ENCODE measurements around the gene RPP21. TPM values are rescaled to one million over a fixed set of nuclear protein-coding genes. Genes with fewer than 3 reads are reported as not detected.

The RPP21 gene
- total RNA-seq, 1 donor from 2014 or later, result 59.4 TPM

DNA sequence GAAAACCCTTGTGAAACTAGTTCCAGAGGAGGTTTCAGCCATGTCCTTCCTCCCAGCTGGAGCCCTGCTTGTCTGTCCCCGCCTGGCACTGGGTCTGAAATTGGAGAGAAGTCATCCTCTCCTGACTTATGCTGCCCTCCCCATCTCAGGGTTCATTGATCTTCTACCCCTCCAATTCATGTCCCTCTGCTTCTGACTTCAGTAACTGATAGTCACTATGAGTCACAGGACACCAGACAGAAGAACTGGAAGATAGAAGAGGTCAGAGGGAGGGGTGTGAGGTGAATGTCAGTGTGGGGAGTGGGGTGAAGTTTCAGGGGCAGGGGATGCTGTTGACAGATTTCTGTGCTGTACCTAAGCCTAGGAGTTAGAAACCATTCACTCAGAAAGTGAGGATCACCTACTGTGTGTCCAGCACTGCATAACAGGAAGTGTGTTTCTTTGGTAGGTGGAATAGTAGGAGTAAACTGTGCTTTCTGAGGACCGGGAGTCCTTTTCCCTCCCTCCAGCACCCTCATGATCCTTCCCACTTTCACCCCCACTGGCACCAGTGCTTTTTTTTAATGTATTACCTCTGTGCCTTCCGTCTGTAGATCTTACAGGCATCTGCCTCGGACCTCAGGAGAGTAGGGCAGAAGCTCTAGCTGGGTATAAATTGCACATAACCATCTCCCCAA lies 627 bp upstream of the RPP21 start:
- Mint-ChIP-seq H3K4me1 (ENCODE audit: low read depth) (peaks cover 6% of the 10 kb centered on the region), H3K27me3 (no peaks in the 10 kb centered on the region), H3K9me3 (ENCODE audit: low read depth) (no peaks in the 10 kb centered on the region), H3K27ac (no peak overlapping the region), H3K4me3 (ENCODE audit: low read depth) (peak overlapping the region; percentile 88), H3K36me3 (ENCODE audit: insufficient read depth) (peaks cover 11% of the 10 kb centered on the region)
- TF ChIP-seq, protein P1, sequence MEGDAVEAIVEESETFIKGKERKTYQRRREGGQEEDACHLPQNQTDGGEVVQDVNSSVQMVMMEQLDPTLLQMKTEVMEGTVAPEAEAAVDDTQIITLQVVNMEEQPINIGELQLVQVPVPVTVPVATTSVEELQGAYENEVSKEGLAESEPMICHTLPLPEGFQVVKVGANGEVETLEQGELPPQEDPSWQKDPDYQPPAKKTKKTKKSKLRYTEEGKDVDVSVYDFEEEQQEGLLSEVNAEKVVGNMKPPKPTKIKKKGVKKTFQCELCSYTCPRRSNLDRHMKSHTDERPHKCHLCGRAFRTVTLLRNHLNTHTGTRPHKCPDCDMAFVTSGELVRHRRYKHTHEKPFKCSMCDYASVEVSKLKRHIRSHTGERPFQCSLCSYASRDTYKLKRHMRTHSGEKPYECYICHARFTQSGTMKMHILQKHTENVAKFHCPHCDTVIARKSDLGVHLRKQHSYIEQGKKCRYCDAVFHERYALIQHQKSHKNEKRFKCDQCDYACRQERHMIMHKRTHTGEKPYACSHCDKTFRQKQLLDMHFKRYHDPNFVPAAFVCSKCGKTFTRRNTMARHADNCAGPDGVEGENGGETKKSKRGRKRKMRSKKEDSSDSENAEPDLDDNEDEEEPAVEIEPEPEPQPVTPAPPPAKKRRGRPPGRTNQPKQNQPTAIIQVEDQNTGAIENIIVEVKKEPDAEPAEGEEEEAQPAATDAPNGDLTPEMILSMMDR (IDR thresholded peaks at IDR 0.05; ENCODE audit: unreplicated experiment), result no peak
- DNase-seq (ENCODE audit: low spot score, unreplicated experiment), result no peak

DNA sequence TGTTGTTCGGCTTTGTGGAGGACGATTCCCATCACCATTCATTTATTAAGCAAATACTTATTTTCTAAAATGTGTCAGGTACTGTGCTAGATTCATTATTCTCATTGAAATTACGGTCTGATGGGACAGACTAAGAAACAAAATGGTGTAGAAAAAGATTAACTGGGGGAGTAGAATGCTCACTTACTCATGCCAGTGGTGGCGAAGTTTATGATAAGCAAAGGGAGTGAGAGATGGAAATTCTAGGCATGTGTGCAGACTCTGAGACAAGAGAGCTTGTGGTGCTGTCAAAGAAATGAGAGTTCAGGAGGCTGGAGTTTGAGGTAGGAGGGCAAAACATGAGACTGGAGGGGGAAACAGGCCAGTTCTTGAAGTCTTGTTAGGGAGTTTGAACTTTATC lies 896 bp downstream of the RPP21 start:
- Mint-ChIP-seq H3K27ac (peak overlapping the region; percentile 75), H3K4me1 (ENCODE audit: low read depth) (peaks cover 6% of the 10 kb centered on the region), H3K9me3 (ENCODE audit: low read depth) (no peaks in the 10 kb centered on the region), H3K4me3 (ENCODE audit: low read depth) (peak overlapping the region; percentile 88), H3K36me3 (ENCODE audit: insufficient read depth) (peaks cover 8% of the 10 kb centered on the region), H3K27me3 (no peaks in the 10 kb centered on the region)
- DNase-seq (ENCODE audit: low spot score, unreplicated experiment), result no peak
- TF ChIP-seq, protein P1 (IDR thresholded peaks at IDR 0.05; ENCODE audit: unreplicated experiment), result no peak

GRCh38 chr6:30348957-30349356 lies 4.0 kb downstream of the RPP21 start:
- no peak overlapping the region for H3K4me3 Mint-ChIP-seq (ENCODE audit: low read depth)
- H3K36me3 Mint-ChIP-seq (ENCODE audit: insufficient read depth), result peaks cover 6% of the 10 kb centered on the region
- TF ChIP-seq, protein P1 (IDR thresholded peaks at IDR 0.05; ENCODE audit: unreplicated experiment), result no peak
- H3K4me1 Mint-ChIP-seq (ENCODE audit: low read depth), result peaks cover 6% of the 10 kb centered on the region
- no peaks in the 10 kb centered on the region for H3K9me3 Mint-ChIP-seq (ENCODE audit: low read depth)
- H3K27ac Mint-ChIP-seq, result no peak overlapping the region
- no peaks in the 10 kb centered on the region for H3K27me3 Mint-ChIP-seq
- no peak for DNase-seq (ENCODE audit: low spot score, unreplicated experiment)

DNA sequence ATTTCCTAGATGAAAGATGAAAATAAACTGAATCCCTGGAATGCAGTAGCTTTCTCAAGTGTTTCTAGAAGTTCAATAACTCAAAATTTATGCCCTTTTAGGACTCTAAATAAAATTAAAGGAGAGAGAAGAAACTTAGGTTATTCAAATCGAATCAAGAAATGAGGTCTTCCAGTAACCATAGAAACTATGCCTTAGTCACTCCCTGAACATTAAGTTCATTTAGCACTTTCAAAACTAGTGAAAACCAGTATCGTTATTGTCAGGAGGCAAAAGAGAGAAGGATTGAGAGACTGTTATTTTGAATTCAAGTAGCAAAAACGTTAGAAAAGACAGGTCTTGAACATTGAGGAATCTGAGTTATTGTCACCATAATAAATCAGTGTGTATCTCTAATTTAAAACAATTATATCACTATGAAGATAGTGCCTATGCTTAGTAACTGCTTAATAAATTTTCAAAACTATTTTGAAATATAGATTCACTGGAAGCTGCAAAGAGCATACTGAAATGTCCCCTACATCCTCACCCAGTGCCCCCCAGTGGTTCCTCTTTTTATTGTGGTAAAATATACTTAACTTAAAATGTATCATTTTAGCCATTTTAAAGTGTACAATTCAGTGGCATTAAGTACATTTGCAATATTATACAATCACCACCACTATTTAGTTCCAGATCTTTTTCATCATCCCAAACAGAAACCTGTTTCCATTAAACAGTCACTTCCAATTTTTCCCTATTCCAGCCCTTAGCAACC lies 4.6 kb downstream of the RPP21 start:
- no peaks in the 10 kb centered on the region for H3K27me3 Mint-ChIP-seq
- H3K4me3 Mint-ChIP-seq (ENCODE audit: low read depth), result no peak overlapping the region
- no peaks in the 10 kb centered on the region for H3K9me3 Mint-ChIP-seq (ENCODE audit: low read depth)
- H3K4me1 Mint-ChIP-seq (ENCODE audit: low read depth), result peaks cover 6% of the 10 kb centered on the region
- TF ChIP-seq, protein P1 (IDR thresholded peaks at IDR 0.05; ENCODE audit: unreplicated experiment), result no peak
- DNase-seq (ENCODE audit: low spot score, unreplicated experiment), result no peak
- H3K36me3 Mint-ChIP-seq (ENCODE audit: insufficient read depth), result peaks cover 6% of the 10 kb centered on the region
- no peak overlapping the region for H3K27ac Mint-ChIP-seq

DNA sequence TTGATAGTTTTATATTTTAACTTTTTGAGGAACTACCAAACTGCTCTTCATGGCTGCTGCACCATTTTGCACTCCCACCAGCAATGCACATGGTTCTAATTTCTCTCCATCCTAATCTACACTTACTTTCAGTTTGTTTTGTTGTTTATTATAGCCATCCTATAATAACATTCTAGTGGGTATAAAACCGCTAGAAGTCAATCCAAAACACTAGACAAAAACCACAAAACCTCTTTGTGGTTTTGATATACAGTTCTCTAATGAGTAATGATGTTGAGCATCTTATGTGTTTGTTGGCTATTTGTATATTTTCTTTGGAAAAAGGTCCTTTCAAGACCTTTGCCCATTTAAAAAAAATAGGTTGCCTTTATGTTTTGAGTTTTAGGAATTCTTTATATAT lies 5.6 kb downstream of the RPP21 start:
- H3K36me3 Mint-ChIP-seq (ENCODE audit: insufficient read depth), result peaks cover 6% of the 10 kb centered on the region
- H3K9me3 Mint-ChIP-seq (ENCODE audit: low read depth), result no peaks in the 10 kb centered on the region
- peaks cover 6% of the 10 kb centered on the region for H3K4me1 Mint-ChIP-seq (ENCODE audit: low read depth)
- no peaks in the 10 kb centered on the region for H3K27me3 Mint-ChIP-seq
- no peak overlapping the region for H3K27ac Mint-ChIP-seq
- DNase-seq (ENCODE audit: low spot score, unreplicated experiment), result no peak
- H3K4me3 Mint-ChIP-seq (ENCODE audit: low read depth), result no peak overlapping the region
- TF ChIP-seq, protein P1 (IDR thresholded peaks at IDR 0.05; ENCODE audit: unreplicated experiment), result no peak

Data from progenitor cell of endocrine pancreas (in vitro differentiated cells).